DOHH2 (cell line): ENCODE measurements around the gene RAPH1.

Source experiments
- H3F3A ChIP-seq: fragments of 200-600 bp; sonication (generic), shearing (Covaris generic); 2 replicates; pipeline ENCODE4 v1.6.0; 2016; ENCODE audit warnings: antibody characterized with exemption, mild to moderate bottlenecking; ENCODE audit not compliant: control insufficient read depth, insufficient read depth
- H3K27ac ChIP-seq: fragments of 200-600 bp; sonication (generic); 2 replicates; pipeline ENCODE4 v1.5.1; 2014; ENCODE audit warnings: low read depth, mild to moderate bottlenecking, low read length, moderate library complexity
- H3K27me3 ChIP-seq: fragments of 200-600 bp; sonication (generic); 2 replicates; pipeline ENCODE4 v1.6.1; 2014; ENCODE audit warnings: mild to moderate bottlenecking, low read length, mixed read lengths; ENCODE audit not compliant: control insufficient read depth
- H3K36me3 ChIP-seq: fragments of 200-600 bp; sonication (generic); 2 replicates; pipeline ENCODE4 v1.6.1; 2014; ENCODE audit warnings: mild to moderate bottlenecking, low read length, moderate library complexity, mixed read lengths; ENCODE audit not compliant: control insufficient read depth
- H3K4me1 ChIP-seq: fragments of 200-600 bp; sonication (generic); 2 replicates; pipeline ENCODE4 v1.6.1; 2014; ENCODE audit warnings: mild to moderate bottlenecking, low read length, mixed read lengths; ENCODE audit not compliant: control insufficient read depth
- H3K4me2 ChIP-seq: fragments of 200-600 bp; sonication (generic); 2 replicates; pipeline ENCODE4 v1.6.0; 2014; ENCODE audit warnings: mild to moderate bottlenecking, low read length, moderate library complexity
- H3K4me3 ChIP-seq: fragments of 200-600 bp; sonication (generic); 2 replicates; pipeline ENCODE4 v1.5.1; 2014; ENCODE audit warnings: mild to moderate bottlenecking, low read length, mixed read lengths
- H3K79me2 ChIP-seq: fragments of 200-600 bp; sonication (generic); 2 replicates; pipeline ENCODE4 v1.6.1; 2014; ENCODE audit warnings: mild to moderate bottlenecking, low read length, mixed read lengths; ENCODE audit not compliant: control insufficient read depth
- H3K9me2 ChIP-seq: fragments of 200-600 bp; sonication (generic); replicated peaks from 2 replicates; pipeline ENCODE4 v1.6.1; 2014; ENCODE audit warnings: mild to moderate bottlenecking, low read length, mixed read lengths; ENCODE audit not compliant: control insufficient read depth
- H3K9me3 ChIP-seq: fragments of 200-600 bp; sonication (generic); 2 replicates; pipeline ENCODE4 v1.6.1; 2014; ENCODE audit warnings: antibody characterized with exemption, low read length, mixed read lengths; ENCODE audit not compliant: control insufficient read depth, insufficient read depth
- H4K20me1 ChIP-seq: fragments of 200-600 bp; sonication (generic); 2 replicates; pipeline ENCODE4 v1.6.0; 2014; ENCODE audit warnings: low read depth, mild to moderate bottlenecking, antibody characterized with exemption, low read length, moderate library complexity; ENCODE audit not compliant: control insufficient read depth, insufficient read depth
- CTCF ChIP-seq: fragments of 200-600 bp; sonication (generic); IDR thresholded peaks from one replicate; pipeline ENCODE4 v1.5.1; 2014; ENCODE audit warnings: antibody characterized with exemption, mild to moderate bottlenecking, low read depth, low read length; ENCODE audit not compliant: poor library complexity, severe bottlenecking
- EZH2phosphoT487 ChIP-seq: fragments of 200-600 bp; sonication (generic); IDR thresholded peaks from 2 replicates; pipeline ENCODE4 v1.6.1; 2017; ENCODE audit warnings: borderline replicate concordance, mild to moderate bottlenecking, antibody characterized with exemption, low read length, moderate library complexity, mixed read lengths

The RAPH1 gene

GRCh38 chr2:203366639-203367466 lies 168.2 kb downstream of the RAPH1 start:
- Histone ChIP-seq H3K9me3 (no peaks in the 10 kb centered on the region), H3K4me1 (no peaks in the 10 kb centered on the region), H4K20me1 (0 out of 2 replicates have a peak, but pooled peaks cover 6% of the 10 kb centered on the region), H3K27ac (no peak overlapping the region), H3F3A (no peaks in the 10 kb centered on the region), H3K79me2 (peaks cover 21% of the 10 kb centered on the region), H3K36me3 (peaks cover 16% of the 10 kb centered on the region), H3K9me2 (no peaks in the 10 kb centered on the region), H3K27me3 (no peaks in the 10 kb centered on the region), H3K4me3 (no peak overlapping the region), H3K4me2 (no peak overlapping the region)
- TF ChIP-seq EZH2phosphoT487, result no peak
- TF ChIP-seq CTCF, result no peak

- no peaks in the 10 kb centered on the region for H3K9me2 ChIP-seq
- H3K4me2 ChIP-seq, result no peak overlapping the region
- H4K20me1 ChIP-seq, result 0 out of 2 replicates have a peak, but pooled peaks cover 6% of the 10 kb centered on the region
- H3K36me3 ChIP-seq, result peaks cover 8% of the 10 kb centered on the region
- H3K79me2 ChIP-seq, result peaks cover 36% of the 10 kb centered on the region
- no peaks in the 10 kb centered on the region for H3K9me3 ChIP-seq
- no peak overlapping the region for H3K27ac ChIP-seq
- no peaks in the 10 kb centered on the region for H3F3A ChIP-seq
- H3K27me3 ChIP-seq, result no peaks in the 10 kb centered on the region
- TF ChIP-seq CTCF (no peak), EZH2phosphoT487 (no peak)
- peaks cover 12% of the 10 kb centered on the region for H3K4me1 ChIP-seq
- no peak overlapping the region for H3K4me3 ChIP-seq
Measured at GRCh38 chr2:203361922-203362321, 173.2 kb downstream of the RAPH1 start.

- Histone ChIP-seq H3K9me2 (no peaks in the 10 kb centered on the region), H3K4me2 (no peak overlapping the region), H3K27ac (no peak overlapping the region), H3K27me3 (no peaks in the 10 kb centered on the region), H4K20me1 (0 out of 2 replicates have a peak, but pooled peaks cover 2% of the 10 kb centered on the region), H3F3A (no peaks in the 10 kb centered on the region), H3K9me3 (no peaks in the 10 kb centered on the region), H3K4me1 (peaks cover 12% of the 10 kb centered on the region), H3K79me2 (peaks cover 31% of the 10 kb centered on the region), H3K36me3 (peaks cover 4% of the 10 kb centered on the region), H3K4me3 (no peak overlapping the region)
- TF ChIP-seq CTCF (no peak), EZH2phosphoT487 (no peak)
Measured at GRCh38 chr2:203361495-203361894, 173.6 kb downstream of the RAPH1 start.
